ENCODE data around the gene PCIF1.
A peak's percentile ranks its signal among the peaks of the same experiment; 100 is the strongest.

The PCIF1 gene

GRCh38 chr20:45905505-45906079 lies 28.9 kb upstream of the PCIF1 start (continued):
- TF ChIP-seq SP7 (tag by site-specific recombination; IDR thresholded peaks at IDR 0.05) = peak; percentile 58
- no peak for TF ChIP-seq ZBTB44 (tag by site-specific recombination; IDR thresholded peaks at IDR 0.05)
- TF ChIP-seq OSR2 (tag by site-specific recombination; IDR thresholded peaks at IDR 0.05) = peak; percentile 37; the same call in 1 of the 2 replicates
- TF ChIP-seq ZNF626 (tag by site-specific recombination; IDR thresholded peaks at IDR 0.05) = no peak
- TF ChIP-seq ZNF843 (tag by site-specific recombination; IDR thresholded peaks at IDR 0.05) = no peak
- no peak for TF ChIP-seq ZNF416 (tag by site-specific recombination; IDR thresholded peaks at IDR 0.05)
- no peak for TF ChIP-seq ZNF350 (tag by site-specific recombination; IDR thresholded peaks at IDR 0.05)
- TF ChIP-seq KLF1 (tag by site-specific recombination; IDR thresholded peaks at IDR 0.05) = no peak
- peak; percentile 88 for TF ChIP-seq INSM2 (tag by site-specific recombination; IDR thresholded peaks at IDR 0.05)
- no peak for TF ChIP-seq SP2 (tag by site-specific recombination; IDR thresholded peaks at IDR 0.05)
- TF ChIP-seq ZBTB17 (tag by site-specific recombination; IDR thresholded peaks at IDR 0.05) = no peak
- no peak for TF ChIP-seq ZNF311 (tag by site-specific recombination; IDR thresholded peaks at IDR 0.05; ENCODE audit: borderline replicate concordance)
- TF ChIP-seq ZNF660 (tag by site-specific recombination; IDR thresholded peaks at IDR 0.05) = no peak
- no peak for TF ChIP-seq EGR2 (tag by site-specific recombination; IDR thresholded peaks at IDR 0.05; ENCODE audit: low read depth)
- no peak for TF ChIP-seq ZNF473 (tag by site-specific recombination; IDR thresholded peaks at IDR 0.05)
- peak; percentile 76; the same call in 1 of the 2 replicates for TF ChIP-seq ZNF639 (tag by site-specific recombination; IDR thresholded peaks at IDR 0.05)
- TF ChIP-seq TCF7L2 (IDR thresholded peaks at IDR 0.05; ENCODE audit: borderline replicate concordance, low read depth, low read length) = no peak
- TF ChIP-seq GFI1B (tag by site-specific recombination; IDR thresholded peaks at IDR 0.05) = no peak
- peak; percentile 68 for TF ChIP-seq ZNF366 (tag by site-specific recombination; conservative IDR thresholded peaks at IDR 0.05)
- no peak for TF ChIP-seq ZNF544 (tag by site-specific recombination; IDR thresholded peaks at IDR 0.05)
- no peak for TF ChIP-seq ZNF792 (tag by site-specific recombination; IDR thresholded peaks at IDR 0.05)
- no peak for TF ChIP-seq ZSCAN30 (tag by site-specific recombination; IDR thresholded peaks at IDR 0.05)
- TF ChIP-seq ZNF394 (tag by site-specific recombination; IDR thresholded peaks at IDR 0.05; ENCODE audit: borderline replicate concordance) = 0 out of 2 replicates have a peak, but pooled peaks have one; percentile 20
- TF ChIP-seq BCL11B (tag by site-specific recombination; IDR thresholded peaks at IDR 0.05; ENCODE audit: low read depth) = no peak
- no peak for TF ChIP-seq ZNF16 (tag by site-specific recombination; IDR thresholded peaks at IDR 0.05; ENCODE audit: low read depth)
- no peak for TF ChIP-seq ZBTB26 (tag by site-specific recombination; optimal IDR thresholded peaks at IDR 0.05)
- no peak for TF ChIP-seq ZNF776 (tag by site-specific recombination; IDR thresholded peaks at IDR 0.05; ENCODE audit: borderline replicate concordance)
- TF ChIP-seq REST (tag by site-specific recombination; IDR thresholded peaks at IDR 0.05) = no peak
- no peak for TF ChIP-seq SP3 (tag by site-specific recombination; IDR thresholded peaks at IDR 0.05)
- TF ChIP-seq KLF8 (tag by site-specific recombination; IDR thresholded peaks at IDR 0.05) = peak; percentile 36
- no peak for TF ChIP-seq BCL11A (tag by site-specific recombination; IDR thresholded peaks at IDR 0.05; ENCODE audit: low read depth)

Measured in HEK293 (cell line).